DOHH2 (cell line): Measurements from ENCODE around the gene NEGR1.

Experiments
- H3F3A ChIP-seq: fragments of 200-600 bp; sonication (generic), shearing (Covaris generic); 2 replicates; pipeline ENCODE4 v1.6.0; 2016; ENCODE audit warnings: antibody characterized with exemption, mild to moderate bottlenecking; ENCODE audit not compliant: control insufficient read depth, insufficient read depth
- H3K27ac ChIP-seq: fragments of 200-600 bp; sonication (generic); 2 replicates; pipeline ENCODE4 v1.5.1; 2014; ENCODE audit warnings: low read depth, mild to moderate bottlenecking, low read length, moderate library complexity
- H3K27me3 ChIP-seq: fragments of 200-600 bp; sonication (generic); 2 replicates; pipeline ENCODE4 v1.6.1; 2014; ENCODE audit warnings: mild to moderate bottlenecking, low read length, mixed read lengths; ENCODE audit not compliant: control insufficient read depth
- H3K36me3 ChIP-seq: fragments of 200-600 bp; sonication (generic); 2 replicates; pipeline ENCODE4 v1.6.1; 2014; ENCODE audit warnings: mild to moderate bottlenecking, low read length, moderate library complexity, mixed read lengths; ENCODE audit not compliant: control insufficient read depth
- H3K4me1 ChIP-seq: fragments of 200-600 bp; sonication (generic); 2 replicates; pipeline ENCODE4 v1.6.1; 2014; ENCODE audit warnings: mild to moderate bottlenecking, low read length, mixed read lengths; ENCODE audit not compliant: control insufficient read depth
- H3K4me2 ChIP-seq: fragments of 200-600 bp; sonication (generic); 2 replicates; pipeline ENCODE4 v1.6.0; 2014; ENCODE audit warnings: mild to moderate bottlenecking, low read length, moderate library complexity
- H3K4me3 ChIP-seq: fragments of 200-600 bp; sonication (generic); 2 replicates; pipeline ENCODE4 v1.5.1; 2014; ENCODE audit warnings: mild to moderate bottlenecking, low read length, mixed read lengths
- H3K79me2 ChIP-seq: fragments of 200-600 bp; sonication (generic); 2 replicates; pipeline ENCODE4 v1.6.1; 2014; ENCODE audit warnings: mild to moderate bottlenecking, low read length, mixed read lengths; ENCODE audit not compliant: control insufficient read depth
- H3K9me2 ChIP-seq: fragments of 200-600 bp; sonication (generic); replicated peaks from 2 replicates; pipeline ENCODE4 v1.6.1; 2014; ENCODE audit warnings: mild to moderate bottlenecking, low read length, mixed read lengths; ENCODE audit not compliant: control insufficient read depth
- H3K9me3 ChIP-seq: fragments of 200-600 bp; sonication (generic); 2 replicates; pipeline ENCODE4 v1.6.1; 2014; ENCODE audit warnings: antibody characterized with exemption, low read length, mixed read lengths; ENCODE audit not compliant: control insufficient read depth, insufficient read depth
- H4K20me1 ChIP-seq: fragments of 200-600 bp; sonication (generic); 2 replicates; pipeline ENCODE4 v1.6.0; 2014; ENCODE audit warnings: low read depth, mild to moderate bottlenecking, antibody characterized with exemption, low read length, moderate library complexity; ENCODE audit not compliant: control insufficient read depth, insufficient read depth
- CTCF ChIP-seq: fragments of 200-600 bp; sonication (generic); IDR thresholded peaks from one replicate; pipeline ENCODE4 v1.5.1; 2014; ENCODE audit warnings: antibody characterized with exemption, mild to moderate bottlenecking, low read depth, low read length; ENCODE audit not compliant: poor library complexity, severe bottlenecking
- EZH2phosphoT487 ChIP-seq: fragments of 200-600 bp; sonication (generic); IDR thresholded peaks from 2 replicates; pipeline ENCODE4 v1.6.1; 2017; ENCODE audit warnings: borderline replicate concordance, mild to moderate bottlenecking, antibody characterized with exemption, low read length, moderate library complexity, mixed read lengths

The NEGR1 gene

GRCh38 chr1:71733121-71733520 is 549.2 kb downstream of the NEGR1 start:
- Histone ChIP-seq H4K20me1 (no peaks in the 10 kb centered on the region), H3K27me3 (no peaks in the 10 kb centered on the region), H3K4me3 (no peak overlapping the region), H3K36me3 (no peaks in the 10 kb centered on the region), H3K4me1 (no peaks in the 10 kb centered on the region), H3K79me2 (no peaks in the 10 kb centered on the region), H3K27ac (no peak overlapping the region), H3K9me3 (no peaks in the 10 kb centered on the region), H3K4me2 (no peak overlapping the region), H3F3A (no peaks in the 10 kb centered on the region), H3K9me2 (no peaks in the 10 kb centered on the region)
- TF ChIP-seq EZH2phosphoT487 = no peak
- no peak for TF ChIP-seq CTCF

DNA sequence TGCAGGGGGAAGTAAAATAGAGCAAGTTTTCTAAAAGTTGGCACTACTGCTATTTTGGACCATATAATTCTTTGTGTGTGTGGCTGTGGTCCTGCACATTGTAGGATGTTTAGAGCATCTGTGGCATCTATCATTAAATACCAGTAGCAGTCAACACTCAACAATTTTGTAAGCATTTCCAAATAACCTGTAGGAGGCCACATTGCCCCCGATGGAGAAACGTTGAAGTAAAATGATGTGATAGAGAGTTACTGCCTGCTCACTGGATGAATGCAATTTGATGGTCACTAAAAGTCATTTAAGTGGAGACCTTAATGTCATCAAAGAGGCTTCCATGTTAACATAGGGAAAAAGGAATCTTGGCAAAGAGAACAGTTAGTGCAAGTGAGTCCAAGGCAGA is 560.8 kb downstream of the NEGR1 start:
- Histone ChIP-seq H3K36me3 (no peaks in the 10 kb centered on the region), H3K4me1 (no peaks in the 10 kb centered on the region), H3K79me2 (no peaks in the 10 kb centered on the region), H3K4me2 (no peak overlapping the region), H3F3A (no peaks in the 10 kb centered on the region), H3K9me3 (no peaks in the 10 kb centered on the region), H3K27ac (no peak overlapping the region), H3K27me3 (no peaks in the 10 kb centered on the region), H3K9me2 (no peaks in the 10 kb centered on the region), H4K20me1 (no peaks in the 10 kb centered on the region), H3K4me3 (no peak overlapping the region)
- TF ChIP-seq EZH2phosphoT487 = no peak
- no peak for TF ChIP-seq CTCF

GRCh38 chr1:71719330-71719729 is 563.0 kb downstream of the NEGR1 start:
- H3K36me3 ChIP-seq = no peaks in the 10 kb centered on the region
- no peaks in the 10 kb centered on the region for H3F3A ChIP-seq
- H3K9me3 ChIP-seq = no peaks in the 10 kb centered on the region
- H4K20me1 ChIP-seq = no peaks in the 10 kb centered on the region
- no peak overlapping the region for H3K27ac ChIP-seq
- no peak overlapping the region for H3K4me2 ChIP-seq
- TF ChIP-seq CTCF (no peak), EZH2phosphoT487 (no peak)
- no peak overlapping the region for H3K4me3 ChIP-seq
- no peaks in the 10 kb centered on the region for H3K27me3 ChIP-seq
- H3K4me1 ChIP-seq = no peaks in the 10 kb centered on the region
- no peaks in the 10 kb centered on the region for H3K79me2 ChIP-seq
- H3K9me2 ChIP-seq = no peaks in the 10 kb centered on the region

DNA sequence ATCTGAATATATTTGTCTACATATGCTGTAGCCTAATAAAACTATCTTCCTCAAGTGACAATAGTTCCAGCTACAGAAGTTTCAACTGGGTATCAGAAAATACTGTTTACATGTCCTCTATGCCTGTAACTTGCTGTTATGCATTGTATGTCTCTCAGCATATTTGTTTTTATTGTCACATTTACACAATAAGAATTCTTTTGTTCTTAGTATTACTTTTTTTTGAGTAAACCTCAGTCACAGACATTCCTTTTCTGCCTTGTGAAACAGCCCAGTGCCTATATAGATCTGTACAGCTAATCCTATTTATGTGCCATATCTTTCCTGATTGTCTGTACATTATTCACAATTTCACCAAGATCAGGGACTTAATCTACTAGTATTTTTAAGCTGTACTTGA is 565.2 kb downstream of the NEGR1 start:
- no peaks in the 10 kb centered on the region for H3K9me2 ChIP-seq
- H3K4me1 ChIP-seq = no peaks in the 10 kb centered on the region
- H3K4me2 ChIP-seq = no peak overlapping the region
- H3K79me2 ChIP-seq = no peaks in the 10 kb centered on the region
- H3K27me3 ChIP-seq = no peaks in the 10 kb centered on the region
- no peak overlapping the region for H3K4me3 ChIP-seq
- H4K20me1 ChIP-seq = no peaks in the 10 kb centered on the region
- TF ChIP-seq CTCF = no peak
- no peak for TF ChIP-seq EZH2phosphoT487
- no peaks in the 10 kb centered on the region for H3K9me3 ChIP-seq
- H3K36me3 ChIP-seq = no peaks in the 10 kb centered on the region
- H3F3A ChIP-seq = no peaks in the 10 kb centered on the region
- H3K27ac ChIP-seq = no peak overlapping the region
